Breast epithelium (tissue), 4 donors: ENCODE data around the gene FHDC1. TPM values are rescaled to one million over a fixed set of nuclear protein-coding genes. Genes with fewer than 3 reads are reported as not detected.

Source experiments
- DNase-seq, 2 donors: peaks; one replicate each; pipeline ENCODE4 v3.0.0-alpha.2; 2019; ENCODE audit warnings: low spot score in 2 of 2
- H3K27ac ChIP-seq, 2 donors: fragments of 200-600 bp; sonication (generic) in 1 of 2; one replicate each; pipeline ENCODE4 v1.5.1; 2016 to 2019; ENCODE audit warnings: mild to moderate bottlenecking in 1 of 2
- H3K27me3 ChIP-seq, 2 donors: fragments of 200-600 bp; sonication (generic) in 1 of 2; one replicate each; pipeline versions ENCODE4 v1.5.1 to v1.6.0; 2017 to 2019; ENCODE audit warnings: control low read depth in 1 of 2, mild to moderate bottlenecking in 1 of 2
- H3K36me3 ChIP-seq: fragments of 200-600 bp; one replicate; pipeline ENCODE4 v1.5.1; 2019
- H3K4me1 ChIP-seq, 2 donors: fragments of 200-600 bp; sonication (generic); one replicate each; pipeline ENCODE4 v1.5.1; 2016 to 2019; ENCODE audit warnings: control low read depth in 1 of 2
- H3K4me3 ChIP-seq, 3 donors: fragments of 200-600 bp; sonication (generic); 1 replicate in 2 of 3; 2 replicates in 1 of 3; pipeline ENCODE4 v1.5.1; 2016 to 2019; ENCODE audit warnings: mild to moderate bottlenecking in 3 of 3, moderate library complexity in 2 of 3
- H3K9me3 ChIP-seq, 2 donors: fragments of 200-600 bp; sonication (generic) in 1 of 2; one replicate each; pipeline ENCODE4 v1.5.1; 2016 to 2019; ENCODE audit warnings: control low read depth in 1 of 2
- CTCF ChIP-seq, 3 donors: fragments of 450-650 bp; IDR thresholded peaks; one replicate each; pipeline ENCODE4 v1.5.1; 2016 to 2017; ENCODE audit warnings: antibody characterized with exemption in 3 of 3, mild to moderate bottlenecking in 3 of 3, moderate library complexity in 3 of 3
- POLR2A ChIP-seq: fragments of 450-650 bp; IDR thresholded peaks from one replicate; pipeline ENCODE4 v1.6.1; 2016; ENCODE audit warnings: antibody characterized with exemption, mild to moderate bottlenecking, moderate library complexity
- POLR2AphosphoS5 ChIP-seq, 3 donors: sonication (generic); formaldehyde crosslinking; IDR thresholded peaks; one replicate each; pipeline ENCODE4 v1.6.1; 2017; ENCODE audit warnings: antibody characterized with exemption in 3 of 3
- intact Hi-C: fragments of 100-400 bp; cut with DNase I; formaldehyde crosslinking; loops from one replicate; pipeline ENCODE4 v1.15.1; 2023; ENCODE audit warnings: low total_unique reads
- total RNA-seq, 3 donors: library from RNA; depleted of rRNA; stranded (reverse); fragments of >200 nt; gene quantifications; one replicate each; pipeline ENCODE4 v1.1.0, GENCODE V29; 2016

The FHDC1 gene
- total RNA-seq, 3 donors from 2014 or later: 0.48 to 2.3 (median 2.0) TPM

- TF ChIP-seq POLR2AphosphoS5 (IDR thresholded peaks at IDR 0.05): no peak
- no peak for TF ChIP-seq CTCF (IDR thresholded peaks at IDR 0.05)
- TF ChIP-seq POLR2A: no peak
- Histone ChIP-seq H3K9me3 (no peaks in the 10 kb centered on the region), H3K27me3 (no peaks in the 10 kb centered on the region), H3K27ac (no peak overlapping the region), H3K36me3 (no peaks in the 10 kb centered on the region), H3K4me3 (no peak overlapping the region), H3K4me1 (no peaks in the 10 kb centered on the region)
- intact Hi-C loops: no loop called here
- no peak for DNase-seq
Measured at GRCh38 chr4:152962150-152962549, 26.0 kb downstream of the FHDC1 start.

DNA sequence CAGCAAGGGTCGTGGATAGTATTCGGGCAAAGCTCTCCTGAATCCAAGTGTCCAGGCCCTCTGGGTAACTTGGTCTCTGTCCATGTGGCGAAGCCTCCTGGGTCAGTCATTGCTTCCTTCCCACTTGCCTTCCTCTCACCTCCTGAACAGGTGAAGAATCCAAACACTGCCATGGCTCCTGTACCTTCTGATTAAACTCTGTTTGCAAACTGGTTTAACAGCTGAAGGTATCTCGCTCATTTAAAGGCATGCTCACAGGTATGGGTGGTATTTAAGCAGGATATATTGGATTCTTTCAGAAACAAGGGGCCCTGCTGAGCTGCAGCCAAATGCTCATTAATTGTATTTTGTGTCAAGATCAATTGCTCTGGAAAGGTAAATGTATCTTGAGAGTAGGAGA, 28.2 kb downstream of the FHDC1 start:
- Histone ChIP-seq H3K4me3 (no peak overlapping the region), H3K4me1 (no peaks in the 10 kb centered on the region), H3K9me3 (no peaks in the 10 kb centered on the region), H3K27me3 (no peaks in the 10 kb centered on the region), H3K27ac (no peak overlapping the region), H3K36me3 (no peaks in the 10 kb centered on the region)
- intact Hi-C loops: no loop called here
- no peak for DNase-seq
- TF ChIP-seq POLR2AphosphoS5 (IDR thresholded peaks at IDR 0.05) (no peak), POLR2A (no peak), CTCF (IDR thresholded peaks at IDR 0.05) (no peak)

GRCh38 chr4:152965611-152966010, 29.5 kb downstream of the FHDC1 start:
- TF ChIP-seq POLR2A (no peak), CTCF (IDR thresholded peaks at IDR 0.05) (no peak), POLR2AphosphoS5 (IDR thresholded peaks at IDR 0.05) (no peak)
- intact Hi-C loops: no loop called here
- Histone ChIP-seq H3K36me3 (no peaks in the 10 kb centered on the region), H3K4me1 (no peaks in the 10 kb centered on the region), H3K4me3 (no peak overlapping the region), H3K27ac (no peak overlapping the region), H3K9me3 (no peaks in the 10 kb centered on the region), H3K27me3 (no peaks in the 10 kb centered on the region)
- DNase-seq: no peak

DNA sequence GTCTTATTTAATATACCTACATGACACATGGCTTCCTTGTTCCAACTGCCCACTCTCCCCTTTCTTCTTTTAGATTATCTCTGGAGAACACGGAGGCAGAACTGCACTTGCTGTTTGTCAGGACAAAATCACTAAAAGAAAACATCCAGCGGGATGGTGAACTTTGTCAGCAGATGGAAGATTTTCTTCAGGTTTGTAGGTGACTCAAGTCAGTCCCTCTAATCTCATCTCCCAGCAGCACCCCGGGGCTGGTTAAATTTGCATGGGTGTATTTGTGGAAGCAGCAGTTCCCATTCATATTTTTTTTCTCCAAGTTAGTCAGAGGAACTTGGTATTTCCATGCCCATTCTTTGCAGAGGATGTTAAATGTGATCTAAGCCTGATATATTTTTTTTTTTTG, 31.8 kb downstream of the FHDC1 start:
- H3K9me3 ChIP-seq: no peaks in the 10 kb centered on the region
- no peak overlapping the region for H3K27ac ChIP-seq
- no peak overlapping the region for H3K4me3 ChIP-seq
- H3K36me3 ChIP-seq: no peaks in the 10 kb centered on the region
- intact Hi-C loops: no loop called here
- H3K4me1 ChIP-seq: no peaks in the 10 kb centered on the region
- no peak for DNase-seq
- no peaks in the 10 kb centered on the region for H3K27me3 ChIP-seq
- no peak for TF ChIP-seq POLR2AphosphoS5 (IDR thresholded peaks at IDR 0.05)
- TF ChIP-seq CTCF (IDR thresholded peaks at IDR 0.05): no peak
- no peak for TF ChIP-seq POLR2A

DNA sequence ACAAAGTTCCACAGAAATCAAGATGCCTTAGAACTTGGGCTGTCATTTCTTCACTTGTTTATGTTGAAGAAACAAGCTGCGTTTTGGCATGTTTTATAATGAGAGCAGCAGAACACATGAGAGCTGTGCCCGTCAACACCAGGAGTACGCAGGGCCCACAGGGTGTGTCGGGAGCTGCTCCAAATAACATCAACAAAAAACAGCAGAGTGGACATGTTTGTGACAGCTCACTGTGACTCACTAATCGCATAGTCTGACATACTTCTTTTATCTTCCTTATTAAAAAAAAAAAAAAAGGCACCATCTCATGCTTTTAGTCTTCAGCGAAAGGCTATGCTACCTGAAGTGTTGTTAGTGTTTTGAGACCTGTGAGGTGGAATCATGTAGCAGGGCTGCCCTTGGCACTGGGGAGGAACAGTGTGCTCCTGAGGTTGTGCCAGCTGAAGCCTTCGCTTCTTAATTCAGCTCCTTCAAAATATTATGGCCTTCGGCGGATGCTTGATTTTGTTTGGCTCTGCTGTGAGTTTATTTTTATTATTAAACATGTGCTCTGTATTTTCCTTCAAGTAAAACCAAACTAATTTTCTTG, 32.8 kb downstream of the FHDC1 start:
- Histone ChIP-seq H3K9me3 (no peaks in the 10 kb centered on the region), H3K4me3 (no peak overlapping the region), H3K36me3 (no peaks in the 10 kb centered on the region), H3K27me3 (no peaks in the 10 kb centered on the region), H3K4me1 (no peaks in the 10 kb centered on the region), H3K27ac (peak overlapping the region in 1 of 2 donors; percentile 10)
- intact Hi-C loops: no loop called here
- DNase-seq: no peak
- TF ChIP-seq CTCF (IDR thresholded peaks at IDR 0.05) (no peak), POLR2A (no peak), POLR2AphosphoS5 (IDR thresholded peaks at IDR 0.05) (no peak)
